SK-N-SH (cell line): ENCODE measurements around the gene ASS1. TPM values are rescaled to one million over a fixed set of nuclear protein-coding genes. Genes with fewer than 3 reads are reported as not detected.

ENCODE experiments used
- CTCF ChIA-PET: fragments of 300-600, 350-600 bp; formaldehyde crosslinking; extraction: SDS; loops from one replicate; lab custom pipeline; 2021; lab: Yijun Ruan, JAX
- POLR2A ChIA-PET: fragments of 350-600 bp; sonication (Branson Sonifier 250); formaldehyde crosslinking; extraction: SDS; loops from one replicate; lab custom pipeline; 2020; ENCODE audit warnings: antibody characterized with exemption, inconsistent platforms; lab: Yijun Ruan, JAX
- DNase-seq: peaks from one replicate; pipeline ENCODE4 v3.0.0; 2012
- H2AFZ ChIP-seq: fragments of 200-600 bp; sonication (generic); 2 replicates; pipeline ENCODE4 v1.8.1; 2016; ENCODE audit warnings: antibody characterized with exemption, mild to moderate bottlenecking, low read depth
- H3F3A ChIP-seq: fragments of 200-600 bp; sonication (generic); replicated peaks from 2 replicates; pipeline ENCODE3; 2016; ENCODE audit warnings: antibody characterized with exemption, mild to moderate bottlenecking; ENCODE audit not compliant: insufficient read depth
- H3K27ac ChIP-seq, 2 experiments: fragments of 200-500 bp in 1 of 2; fragments of 200-600 bp in 1 of 2; sonication (Bioruptor generic) in 1 of 2; sonication (generic), shearing (Covaris generic) in 1 of 2; 2 replicates each; pipeline versions ENCODE4 v1.5.1 to v1.6.1; 2014 to 2016; ENCODE audit warnings: low read depth in 2 of 2, inconsistent platforms in 1 of 2, low read length in 1 of 2, mild to moderate bottlenecking in 1 of 2, mixed read lengths in 1 of 2
- H3K27me3 ChIP-seq: fragments of 200-600 bp; sonication (generic), shearing (Covaris generic); 2 replicates; pipeline ENCODE4 v1.6.1; 2016; ENCODE audit warnings: mixed run types; ENCODE audit not compliant: insufficient read depth
- H3K36me3 ChIP-seq, 2 experiments: fragments of 200-500 bp in 1 of 2; fragments of 200-600 bp in 1 of 2; sonication (Bioruptor generic) in 1 of 2; sonication (generic) in 1 of 2; replicated peaks in 1 of 2; 2 replicates each; pipeline versions ENCODE3 to v1.5.1; 2014 to 2016; ENCODE audit warnings: low read length in 1 of 2, mild to moderate bottlenecking in 1 of 2; ENCODE audit not compliant: insufficient read depth in 2 of 2, control insufficient read depth in 1 of 2
- H3K4me1 ChIP-seq, 2 experiments: fragments of 200-500 bp in 1 of 2; fragments of 200-600 bp in 1 of 2; sonication (Bioruptor generic) in 1 of 2; sonication (generic), shearing (Covaris generic) in 1 of 2; 2 replicates each; pipeline versions ENCODE4 v1.5.1 to v1.6.1; 2014 to 2016; ENCODE audit warnings: low read depth in 1 of 2, low read length in 1 of 2, mixed run types in 1 of 2; ENCODE audit not compliant: insufficient read depth in 2 of 2, control insufficient read depth in 1 of 2
- H3K4me2 ChIP-seq: fragments of 200-600 bp; sonication (generic), shearing (Covaris generic); 2 replicates; pipeline ENCODE4 v1.6.1; 2017; ENCODE audit warnings: mixed run types
- H3K4me3 ChIP-seq, 2 experiments: fragments of 200-500 bp in 1 of 2; fragments of 200-600 bp in 1 of 2; sonication (Bioruptor generic) in 1 of 2; sonication (generic), shearing (Covaris generic) in 1 of 2; 2 replicates each; pipeline versions ENCODE4 v1.5.1 to v1.8.1; 2014 to 2016; ENCODE audit warnings: low read depth in 2 of 2, inconsistent platforms in 1 of 2, low read length in 1 of 2, mild to moderate bottlenecking in 1 of 2, mixed read lengths in 1 of 2, moderate library complexity in 1 of 2
- H3K79me2 ChIP-seq: fragments of 200-600 bp; sonication (generic); 2 replicates; pipeline ENCODE4 v1.8.1; 2017; ENCODE audit warnings: mild to moderate bottlenecking; ENCODE audit not compliant: insufficient read depth
- H3K9ac ChIP-seq: fragments of 200-600 bp; sonication (generic); 2 replicates; pipeline ENCODE4 v1.6.1; 2017; ENCODE audit warnings: mixed run types
- H3K9me2 ChIP-seq: fragments of 200-600 bp; sonication (generic); 2 replicates; pipeline ENCODE4 v1.6.1; 2017; ENCODE audit warnings: mixed run types
- H3K9me3 ChIP-seq: fragments of 200-600 bp; sonication (generic); 2 replicates; pipeline ENCODE4 v1.6.1; 2017; ENCODE audit warnings: mixed run types, mild to moderate bottlenecking, moderate library complexity
- H4K20me1 ChIP-seq: fragments of 200-600 bp; sonication (generic); 2 replicates; pipeline ENCODE4 v1.6.1; 2017; ENCODE audit warnings: mild to moderate bottlenecking, mixed run types; ENCODE audit not compliant: insufficient read depth
- CHD2 ChIP-seq: fragments of 150-350 bp; IDR thresholded peaks from 2 replicates; pipeline ENCODE4 v1.6.1; 2018; ENCODE audit warnings: low read length; ENCODE audit not compliant: partially characterized antibody
- ELF1 ChIP-seq: IDR thresholded peaks from 2 replicates; pipeline ENCODE4 v1.4.0; 2012
- EP300 ChIP-seq, 2 experiments: IDR thresholded peaks; 2 replicates each; pipeline versions ENCODE4 v1.4.0 to v1.6.1; 2012; ENCODE audit warnings: borderline replicate concordance in 1 of 2, low read depth in 1 of 2, low read length in 1 of 2
- EZH2phosphoT487 ChIP-seq: fragments of 200-600 bp; sonication (generic); IDR thresholded peaks from 2 replicates; pipeline ENCODE4 v1.6.1; 2017; ENCODE audit warnings: low read depth, mixed run types, mild to moderate bottlenecking, antibody characterized with exemption, moderate library complexity, borderline replicate concordance
- FOSL2 ChIP-seq: IDR thresholded peaks from 2 replicates; pipeline ENCODE4 v1.4.0; 2012; ENCODE audit warnings: low read depth, mild to moderate bottlenecking, moderate library complexity, borderline replicate concordance
- FOXJ3 ChIP-seq: sonication (generic); formaldehyde crosslinking; IDR thresholded peaks from 2 replicates; pipeline ENCODE4 v1.5.1; 2020; ENCODE audit warnings: mild to moderate bottlenecking, missing genetic modification reagents
- GABPA ChIP-seq: IDR thresholded peaks from 2 replicates; pipeline ENCODE4 v1.4.0; 2012; ENCODE audit warnings: low read depth, mild to moderate bottlenecking
- GATA2 ChIP-seq: sonication (generic); formaldehyde crosslinking; IDR thresholded peaks from 2 replicates; pipeline ENCODE4 v1.5.0; 2020; ENCODE audit warnings: mild to moderate bottlenecking, missing genetic modification reagents
- NFIC ChIP-seq: IDR thresholded peaks from 2 replicates; pipeline ENCODE4 v1.4.0; 2012; ENCODE audit warnings: borderline replicate concordance
- POLR2AphosphoS5 ChIP-seq: IDR thresholded peaks from 2 replicates; pipeline ENCODE4 v1.6.1; 2012; ENCODE audit warnings: low read depth, low read length
- RCOR1 ChIP-seq: fragments of 150-350 bp; IDR thresholded peaks from 2 replicates; pipeline ENCODE4 v1.6.1; 2017; ENCODE audit warnings: antibody characterized with exemption, low read length
- RXRA ChIP-seq: IDR thresholded peaks from 2 replicates; pipeline ENCODE4 v1.4.0; 2012; ENCODE audit warnings: low read depth, mild to moderate bottlenecking, borderline replicate concordance
- SIN3A ChIP-seq: IDR thresholded peaks from 2 replicates; pipeline ENCODE4 v1.6.1; 2012; ENCODE audit warnings: low read depth, mild to moderate bottlenecking, low read length, moderate library complexity, borderline replicate concordance
- TAF1 ChIP-seq: IDR thresholded peaks from 2 replicates; pipeline ENCODE4 v1.6.1; 2012; ENCODE audit warnings: low read depth, mild to moderate bottlenecking, low read length, moderate library complexity, borderline replicate concordance
- TCF12 ChIP-seq: IDR thresholded peaks from 2 replicates; pipeline ENCODE4 v1.4.0; 2012
- TEAD4 ChIP-seq: IDR thresholded peaks from 2 replicates; pipeline ENCODE4 v1.4.0; 2012; ENCODE audit warnings: mild to moderate bottlenecking, borderline replicate concordance; ENCODE audit not compliant: insufficient read depth
- YY1 ChIP-seq: IDR thresholded peaks from 2 replicates; pipeline ENCODE4 v1.4.0; 2012; ENCODE audit warnings: low read depth, mild to moderate bottlenecking
- WGBS: methylation state at CpG from one replicate; pipeline ENCODE4 v1.1.6; 2017; ENCODE audit warnings: low lambda C conversion rate; 5-methylcytosine and 5-hydroxymethylcytosine counted together
- polyA plus RNA-seq, 3 experiments: library from polyadenylated mRNA; depleted of rRNA; stranded (reverse); fragments of >200 nt; gene quantifications; 2 replicates each; pipeline ENCODE4 v1.2.3, GENCODE V29; 2012
- TF ChIP-seq, protein P1 (sequence below): IDR thresholded peaks from 2 replicates; pipeline ENCODE4 v1.6.1; 2012; ENCODE audit warnings: mild to moderate bottlenecking, low read depth, low read length, moderate library complexity
- TF ChIP-seq, protein P2 (sequence below): IDR thresholded peaks from 2 replicates; pipeline ENCODE4 v1.4.0; 2012; ENCODE audit warnings: low read depth
- TF ChIP-seq, protein P3 (sequence below): IDR thresholded peaks from 2 replicates; pipeline ENCODE4 v1.4.0; 2012; ENCODE audit warnings: low read depth, borderline replicate concordance
- TF ChIP-seq, protein P4 (sequence below): IDR thresholded peaks from 2 replicates; pipeline ENCODE4; 2012

ASS1 gene
- polyA plus RNA-seq, 1 of the 3 experiments (the other 2 are of a cell fraction) = 0.59 TPM

DNA sequence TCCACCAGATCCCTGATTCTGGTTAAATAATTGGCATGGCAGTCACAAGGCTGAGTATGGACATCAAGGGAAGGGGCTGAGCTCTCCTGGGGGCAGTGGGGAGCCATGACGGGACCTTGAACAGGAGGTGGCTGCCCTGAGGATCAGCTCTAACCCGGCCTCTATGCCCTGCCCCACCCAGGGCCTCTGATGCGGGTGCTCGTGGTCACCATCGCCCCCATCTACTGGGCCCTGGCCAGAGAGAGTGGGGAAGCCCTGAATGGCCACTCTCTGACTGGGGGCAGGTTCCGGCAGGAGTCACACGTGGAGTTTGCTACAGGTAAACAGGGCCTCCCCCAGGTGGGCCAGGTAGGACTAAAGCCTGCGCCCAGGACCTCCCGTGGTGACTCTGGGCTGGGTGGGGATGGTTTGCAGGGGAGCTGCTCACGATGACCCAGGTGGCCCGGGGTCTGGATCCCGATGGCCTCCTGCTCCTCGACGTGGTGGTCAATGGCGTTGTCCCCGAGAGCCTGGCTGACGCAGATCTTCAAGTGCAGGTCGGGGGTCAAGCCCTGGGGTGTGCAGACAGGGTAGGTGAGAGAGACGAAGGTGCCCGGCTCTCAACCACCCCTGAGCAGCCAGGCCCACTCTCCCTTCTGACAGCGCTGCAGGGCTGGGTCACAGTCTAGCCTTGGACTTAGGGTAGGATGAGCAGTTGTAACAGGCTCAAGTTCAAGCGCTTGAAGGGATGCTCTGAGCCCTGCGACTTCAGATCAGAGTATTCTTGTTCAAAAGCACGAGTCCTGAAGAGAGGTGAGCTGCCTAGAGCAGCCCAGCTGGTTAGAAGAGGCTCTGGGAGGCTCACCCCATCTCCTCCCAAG lies 19.9 kb upstream of the ASS1 start (continued):
- TF ChIP-seq YY1 = no peak
- TF ChIP-seq TAF1 = no peak
- TF ChIP-seq RXRA = no peak
- no peak for TF ChIP-seq CHD2
- TF ChIP-seq, all 33 proteins: peak for 0

DNA sequence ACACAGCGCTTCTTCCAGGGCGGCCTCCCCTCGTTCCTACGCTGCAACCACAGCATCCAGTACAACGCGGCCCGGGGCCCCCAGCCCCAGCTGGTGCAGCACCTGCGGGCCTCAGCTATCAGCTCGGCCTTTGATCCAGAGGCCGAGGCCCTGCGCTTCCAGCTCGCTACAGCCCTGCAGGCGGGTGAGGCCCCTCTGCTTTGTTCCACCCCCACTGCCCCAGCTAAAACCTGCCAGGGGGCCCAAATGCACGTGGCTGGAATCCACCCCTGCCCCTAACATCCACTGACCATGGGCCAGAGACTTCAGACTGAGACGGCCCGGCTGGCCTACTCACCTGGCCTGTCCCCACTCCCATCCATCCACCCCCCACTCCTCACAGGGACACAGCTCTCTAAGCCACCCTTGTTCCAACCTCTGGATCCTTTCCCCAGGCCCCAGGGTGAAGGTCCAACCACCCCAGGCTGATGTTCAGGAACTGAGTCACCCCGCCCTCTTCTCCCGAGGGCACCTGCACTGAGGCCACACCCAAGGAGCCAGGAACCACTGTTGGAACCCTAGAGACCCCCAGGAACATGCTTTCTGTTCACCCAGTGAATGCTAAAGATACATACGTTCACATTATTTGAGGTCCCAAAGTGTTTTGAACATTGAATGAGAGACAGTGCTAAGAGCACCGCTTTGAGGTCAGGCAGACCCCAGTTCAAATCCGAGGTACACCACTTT lies 18.9 kb upstream of the ASS1 start:
- TF ChIP-seq SIN3A = no peak
- no peak for TF ChIP-seq NFIC
- TF ChIP-seq, protein P1, sequence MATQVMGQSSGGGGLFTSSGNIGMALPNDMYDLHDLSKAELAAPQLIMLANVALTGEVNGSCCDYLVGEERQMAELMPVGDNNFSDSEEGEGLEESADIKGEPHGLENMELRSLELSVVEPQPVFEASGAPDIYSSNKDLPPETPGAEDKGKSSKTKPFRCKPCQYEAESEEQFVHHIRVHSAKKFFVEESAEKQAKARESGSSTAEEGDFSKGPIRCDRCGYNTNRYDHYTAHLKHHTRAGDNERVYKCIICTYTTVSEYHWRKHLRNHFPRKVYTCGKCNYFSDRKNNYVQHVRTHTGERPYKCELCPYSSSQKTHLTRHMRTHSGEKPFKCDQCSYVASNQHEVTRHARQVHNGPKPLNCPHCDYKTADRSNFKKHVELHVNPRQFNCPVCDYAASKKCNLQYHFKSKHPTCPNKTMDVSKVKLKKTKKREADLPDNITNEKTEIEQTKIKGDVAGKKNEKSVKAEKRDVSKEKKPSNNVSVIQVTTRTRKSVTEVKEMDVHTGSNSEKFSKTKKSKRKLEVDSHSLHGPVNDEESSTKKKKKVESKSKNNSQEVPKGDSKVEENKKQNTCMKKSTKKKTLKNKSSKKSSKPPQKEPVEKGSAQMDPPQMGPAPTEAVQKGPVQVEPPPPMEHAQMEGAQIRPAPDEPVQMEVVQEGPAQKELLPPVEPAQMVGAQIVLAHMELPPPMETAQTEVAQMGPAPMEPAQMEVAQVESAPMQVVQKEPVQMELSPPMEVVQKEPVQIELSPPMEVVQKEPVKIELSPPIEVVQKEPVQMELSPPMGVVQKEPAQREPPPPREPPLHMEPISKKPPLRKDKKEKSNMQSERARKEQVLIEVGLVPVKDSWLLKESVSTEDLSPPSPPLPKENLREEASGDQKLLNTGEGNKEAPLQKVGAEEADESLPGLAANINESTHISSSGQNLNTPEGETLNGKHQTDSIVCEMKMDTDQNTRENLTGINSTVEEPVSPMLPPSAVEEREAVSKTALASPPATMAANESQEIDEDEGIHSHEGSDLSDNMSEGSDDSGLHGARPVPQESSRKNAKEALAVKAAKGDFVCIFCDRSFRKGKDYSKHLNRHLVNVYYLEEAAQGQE = no peak
- TF ChIP-seq GATA2 = no peak
- TF ChIP-seq FOSL2 = no peak
- TF ChIP-seq GABPA = no peak
- no peak for TF ChIP-seq POLR2AphosphoS5
- TF ChIP-seq EP300 (IDR thresholded peaks at IDR 0.05; ENCODE audit: borderline replicate concordance in 1 of 2, low read depth in 1 of 2, low read length in 1 of 2) = no peak
- TF ChIP-seq, protein P2, sequence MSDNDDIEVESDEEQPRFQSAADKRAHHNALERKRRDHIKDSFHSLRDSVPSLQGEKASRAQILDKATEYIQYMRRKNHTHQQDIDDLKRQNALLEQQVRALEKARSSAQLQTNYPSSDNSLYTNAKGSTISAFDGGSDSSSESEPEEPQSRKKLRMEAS = no peak
- no peak for TF ChIP-seq YY1
- no peak for TF ChIP-seq RCOR1
- TF ChIP-seq RXRA = no peak
- no peak for TF ChIP-seq ELF1
- no peak for TF ChIP-seq TAF1
- TF ChIP-seq, protein P3, sequence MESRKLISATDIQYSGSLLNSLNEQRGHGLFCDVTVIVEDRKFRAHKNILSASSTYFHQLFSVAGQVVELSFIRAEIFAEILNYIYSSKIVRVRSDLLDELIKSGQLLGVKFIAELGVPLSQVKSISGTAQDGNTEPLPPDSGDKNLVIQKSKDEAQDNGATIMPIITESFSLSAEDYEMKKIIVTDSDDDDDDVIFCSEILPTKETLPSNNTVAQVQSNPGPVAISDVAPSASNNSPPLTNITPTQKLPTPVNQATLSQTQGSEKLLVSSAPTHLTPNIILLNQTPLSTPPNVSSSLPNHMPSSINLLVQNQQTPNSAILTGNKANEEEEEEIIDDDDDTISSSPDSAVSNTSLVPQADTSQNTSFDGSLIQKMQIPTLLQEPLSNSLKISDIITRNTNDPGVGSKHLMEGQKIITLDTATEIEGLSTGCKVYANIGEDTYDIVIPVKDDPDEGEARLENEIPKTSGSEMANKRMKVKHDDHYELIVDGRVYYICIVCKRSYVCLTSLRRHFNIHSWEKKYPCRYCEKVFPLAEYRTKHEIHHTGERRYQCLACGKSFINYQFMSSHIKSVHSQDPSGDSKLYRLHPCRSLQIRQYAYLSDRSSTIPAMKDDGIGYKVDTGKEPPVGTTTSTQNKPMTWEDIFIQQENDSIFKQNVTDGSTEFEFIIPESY = no peak
- no peak for TF ChIP-seq EZH2phosphoT487
- TF ChIP-seq, protein P4, sequence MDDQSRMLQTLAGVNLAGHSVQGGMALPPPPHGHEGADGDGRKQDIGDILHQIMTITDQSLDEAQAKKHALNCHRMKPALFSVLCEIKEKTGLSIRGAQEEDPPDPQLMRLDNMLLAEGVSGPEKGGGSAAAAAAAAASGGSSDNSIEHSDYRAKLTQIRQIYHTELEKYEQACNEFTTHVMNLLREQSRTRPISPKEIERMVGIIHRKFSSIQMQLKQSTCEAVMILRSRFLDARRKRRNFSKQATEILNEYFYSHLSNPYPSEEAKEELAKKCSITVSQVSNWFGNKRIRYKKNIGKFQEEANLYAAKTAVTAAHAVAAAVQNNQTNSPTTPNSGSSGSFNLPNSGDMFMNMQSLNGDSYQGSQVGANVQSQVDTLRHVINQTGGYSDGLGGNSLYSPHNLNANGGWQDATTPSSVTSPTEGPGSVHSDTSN = no peak
- TF ChIP-seq TCF12 = no peak
- no peak for TF ChIP-seq FOXJ3
- TF ChIP-seq TEAD4 = no peak
- TF ChIP-seq, all 33 proteins: peak for 0
- no peak for DNase-seq
- Histone ChIP-seq H3K27ac (no peak overlapping the region; a peak in 1 of 4 replicates), H3K36me3 (no peaks in the 10 kb centered on the region), H3K27me3 (no peaks in the 10 kb centered on the region; the same call in 1 of the 2 replicates), H3K4me1 (peaks cover 21 to 55% of the 10 kb centered on the region in 2 experiments), H4K20me1 (no peaks in the 10 kb centered on the region), H3K9me2 (no peaks in the 10 kb centered on the region), H3F3A (peaks cover 2% of the 10 kb centered on the region), H3K4me2 (no peak overlapping the region), H3K79me2 (no peaks in the 10 kb centered on the region), H3K9me3 (no peaks in the 10 kb centered on the region), H3K4me3 (no peak overlapping the region), H3K9ac (no peak overlapping the region), H2AFZ (no peak overlapping the region)
- WGBS = 93% methylated on average over 20 of the region's 21 CpGs
- POLR2A ChIA-PET = no interaction called here
- CTCF ChIA-PET = interaction anchor here (1.3 to 1.6 kb wide), 3 partner anchors 23 to 47 kb away, joined by 3 to 7 read pairs (median 4); no protein-coding TSS in a partner anchor
